OCI-LY3 (cell line): ENCODE measurements around the gene PIGW.

Experiments
- H2AFZ ChIP-seq: fragments of 200-600, 300-600 bp; shearing (Covaris generic); 2 replicates; pipeline ENCODE4 v1.6.0; 2014; ENCODE audit warnings: antibody characterized with exemption, low read depth, low read length
- H3K27ac ChIP-seq: fragments of 200-600, 300-600 bp; sonication (generic); 2 replicates; pipeline ENCODE4 v1.5.1; 2014; ENCODE audit warnings: mild to moderate bottlenecking, low read length, moderate library complexity, mixed read lengths
- H3K27me3 ChIP-seq: fragments of 200-600, 300-600 bp; sonication (generic); 2 replicates; pipeline ENCODE4 v1.6.1; 2014; ENCODE audit warnings: low read depth, low read length, mixed read lengths
- H3K36me3 ChIP-seq: fragments of 200-600, 300-600 bp; sonication (generic); replicated peaks from 2 replicates; pipeline ENCODE3; 2014; ENCODE audit warnings: low read depth, low read length, mixed read lengths
- H3K4me1 ChIP-seq: fragments of 300-600, 200-600 bp; sonication (generic); 2 replicates; pipeline ENCODE4 v1.6.1; 2014; ENCODE audit warnings: low read length, mixed read lengths
- H3K4me2 ChIP-seq: fragments of 200-600, 300-600 bp; sonication (generic); 2 replicates; pipeline ENCODE4 v1.6.1; 2014; ENCODE audit warnings: low read length, mixed read lengths
- H3K4me3 ChIP-seq: fragments of 300-600, 200-600 bp; sonication (generic); 2 replicates; pipeline ENCODE4 v1.5.1; 2014; ENCODE audit warnings: antibody characterized with exemption, mild to moderate bottlenecking, low read length, moderate library complexity
- H3K79me2 ChIP-seq: fragments of 300-600, 200-600 bp; shearing (Covaris generic); 2 replicates; pipeline ENCODE4 v1.6.1; 2014; ENCODE audit warnings: mild to moderate bottlenecking, low read length, mixed read lengths
- H3K9ac ChIP-seq: fragments of 300-600, 200-600 bp; shearing (Covaris generic); 2 replicates; pipeline ENCODE4 v1.6.0; 2014; ENCODE audit warnings: mild to moderate bottlenecking, low read length, moderate library complexity
- H3K9me3 ChIP-seq: fragments of 200-600, 300-600 bp; shearing (Covaris generic); 2 replicates; pipeline ENCODE4 v1.6.1; 2014; ENCODE audit warnings: low read length, mixed read lengths; ENCODE audit not compliant: insufficient read depth
- H4K20me1 ChIP-seq: fragments of 200-600, 300-600 bp; sonication (generic); 2 replicates; pipeline ENCODE4 v1.6.1; 2016; ENCODE audit warnings: low read length, mixed read lengths; ENCODE audit not compliant: insufficient read depth
- EZH2phosphoT487 ChIP-seq: fragments of 200-600 bp; shearing (Covaris generic); IDR thresholded peaks from 2 replicates; pipeline ENCODE4 v1.6.1; 2018; ENCODE audit warnings: antibody characterized with exemption, mixed run types, low read depth
- TF ChIP-seq, protein P1 (sequence below): fragments of 200-600, 300-600 bp; sonication (generic); IDR thresholded peaks from 2 replicates; pipeline ENCODE4 v1.5.1; 2014; ENCODE audit warnings: antibody characterized with exemption, low read length, low read depth

Gene PIGW

DNA sequence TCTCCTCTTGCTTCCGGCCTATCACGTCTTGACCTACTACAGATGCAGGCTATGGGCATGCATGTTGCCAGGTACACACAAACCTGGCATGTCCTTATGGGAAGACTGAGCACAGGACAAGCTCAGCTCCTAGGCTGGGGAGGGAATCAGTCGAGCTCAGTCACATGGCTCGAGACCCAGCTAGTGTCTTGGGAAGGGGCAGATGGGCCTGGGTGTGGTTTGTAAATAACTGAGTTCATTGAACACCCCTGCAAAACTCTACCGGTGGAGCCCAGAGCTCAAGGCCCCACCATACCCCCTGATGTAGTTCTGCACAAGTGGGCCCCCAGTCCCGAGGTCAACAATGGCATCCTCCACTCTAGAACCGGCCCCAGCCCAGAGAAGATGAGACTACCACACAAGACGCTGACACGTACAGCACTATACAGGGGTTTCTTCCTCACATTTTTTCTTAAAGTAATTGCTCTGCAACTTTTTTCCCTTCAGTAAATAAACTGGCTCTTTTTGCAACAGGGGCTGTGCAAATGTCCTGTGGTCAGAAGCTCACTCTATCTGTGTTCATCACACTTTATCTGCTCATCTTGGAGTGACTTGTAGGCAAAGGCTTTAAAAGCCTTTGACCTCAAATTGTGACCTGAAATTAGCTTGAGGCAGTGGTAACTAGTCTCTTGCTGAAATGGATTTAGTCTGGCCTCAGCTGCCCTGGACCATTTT is 25.4 kb upstream of the PIGW start:
- H3K79me2 ChIP-seq, result no peaks in the 10 kb centered on the region
- no peaks in the 10 kb centered on the region for H4K20me1 ChIP-seq
- H3K36me3 ChIP-seq, result peaks cover 5% of the 10 kb centered on the region
- H3K4me2 ChIP-seq, result no peak overlapping the region
- TF ChIP-seq, protein P1, sequence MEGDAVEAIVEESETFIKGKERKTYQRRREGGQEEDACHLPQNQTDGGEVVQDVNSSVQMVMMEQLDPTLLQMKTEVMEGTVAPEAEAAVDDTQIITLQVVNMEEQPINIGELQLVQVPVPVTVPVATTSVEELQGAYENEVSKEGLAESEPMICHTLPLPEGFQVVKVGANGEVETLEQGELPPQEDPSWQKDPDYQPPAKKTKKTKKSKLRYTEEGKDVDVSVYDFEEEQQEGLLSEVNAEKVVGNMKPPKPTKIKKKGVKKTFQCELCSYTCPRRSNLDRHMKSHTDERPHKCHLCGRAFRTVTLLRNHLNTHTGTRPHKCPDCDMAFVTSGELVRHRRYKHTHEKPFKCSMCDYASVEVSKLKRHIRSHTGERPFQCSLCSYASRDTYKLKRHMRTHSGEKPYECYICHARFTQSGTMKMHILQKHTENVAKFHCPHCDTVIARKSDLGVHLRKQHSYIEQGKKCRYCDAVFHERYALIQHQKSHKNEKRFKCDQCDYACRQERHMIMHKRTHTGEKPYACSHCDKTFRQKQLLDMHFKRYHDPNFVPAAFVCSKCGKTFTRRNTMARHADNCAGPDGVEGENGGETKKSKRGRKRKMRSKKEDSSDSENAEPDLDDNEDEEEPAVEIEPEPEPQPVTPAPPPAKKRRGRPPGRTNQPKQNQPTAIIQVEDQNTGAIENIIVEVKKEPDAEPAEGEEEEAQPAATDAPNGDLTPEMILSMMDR, result no peak
- TF ChIP-seq EZH2phosphoT487, result no peak
- H3K9ac ChIP-seq, result no peak overlapping the region
- H3K27ac ChIP-seq, result no peak overlapping the region
- no peaks in the 10 kb centered on the region for H3K4me1 ChIP-seq
- H3K4me3 ChIP-seq, result no peak overlapping the region
- no peaks in the 10 kb centered on the region for H3K9me3 ChIP-seq
- no peaks in the 10 kb centered on the region for H3K27me3 ChIP-seq
- no peak overlapping the region for H2AFZ ChIP-seq

DNA sequence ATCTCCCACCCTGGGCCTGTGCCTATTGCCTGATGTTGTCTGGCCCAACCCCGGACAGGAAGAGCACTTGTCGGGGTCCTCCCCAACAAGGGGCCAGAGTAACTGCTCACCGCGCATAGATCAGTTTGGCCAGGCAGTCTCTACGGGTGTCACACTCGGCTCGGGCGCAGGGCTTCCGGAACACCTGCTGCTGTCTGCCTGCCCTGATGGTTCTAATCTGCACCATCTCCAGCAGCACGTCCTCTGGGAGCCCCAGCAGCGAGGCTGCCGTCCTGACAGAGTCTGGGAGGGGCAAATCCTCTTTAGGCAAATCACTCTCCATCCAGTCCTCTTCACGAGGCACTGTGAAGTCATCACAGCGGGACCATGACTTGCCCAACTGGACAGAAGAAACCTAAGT is 24.2 kb upstream of the PIGW start:
- Histone ChIP-seq H3K4me2 (no peak overlapping the region), H2AFZ (no peak overlapping the region), H4K20me1 (no peaks in the 10 kb centered on the region), H3K27me3 (no peaks in the 10 kb centered on the region), H3K36me3 (peaks cover 7% of the 10 kb centered on the region), H3K79me2 (no peaks in the 10 kb centered on the region), H3K4me1 (no peaks in the 10 kb centered on the region), H3K9me3 (no peaks in the 10 kb centered on the region), H3K27ac (no peak overlapping the region), H3K4me3 (no peak overlapping the region), H3K9ac (no peak overlapping the region)
- no peak for TF ChIP-seq EZH2phosphoT487

DNA sequence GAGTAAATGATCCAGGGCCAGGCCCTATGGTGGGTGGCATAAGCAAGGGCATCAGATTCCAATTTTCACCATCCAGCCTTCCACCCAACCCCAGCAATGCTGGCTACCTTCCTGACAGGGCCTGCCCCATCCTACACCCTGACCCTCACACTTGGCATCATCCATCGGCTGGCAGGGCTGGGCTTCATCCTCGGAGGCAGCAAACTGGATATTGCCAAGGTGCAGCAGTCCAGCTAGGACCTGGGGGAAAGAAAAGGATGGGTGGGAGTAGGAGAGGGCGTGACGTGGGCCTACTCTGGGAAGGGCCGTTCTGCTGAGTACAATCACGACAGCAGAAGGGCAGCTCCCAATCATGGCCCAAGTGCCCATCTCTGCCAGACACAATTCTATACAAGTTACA is 23.6 kb upstream of the PIGW start:
- Histone ChIP-seq H3K4me3 (no peak overlapping the region), H4K20me1 (no peaks in the 10 kb centered on the region), H3K4me2 (no peak overlapping the region), H2AFZ (no peak overlapping the region), H3K36me3 (peaks cover 4% of the 10 kb centered on the region), H3K9me3 (no peaks in the 10 kb centered on the region), H3K9ac (no peak overlapping the region), H3K4me1 (no peaks in the 10 kb centered on the region), H3K27ac (no peak overlapping the region), H3K27me3 (no peaks in the 10 kb centered on the region), H3K79me2 (no peaks in the 10 kb centered on the region)
- TF ChIP-seq, protein P1, result no peak
- no peak for TF ChIP-seq EZH2phosphoT487

- Histone ChIP-seq H3K27ac (no peak overlapping the region), H3K9ac (no peak overlapping the region), H3K4me3 (no peak overlapping the region), H3K36me3 (peaks cover 3% of the 10 kb centered on the region), H3K79me2 (no peaks in the 10 kb centered on the region), H3K9me3 (no peaks in the 10 kb centered on the region), H3K4me1 (no peaks in the 10 kb centered on the region), H4K20me1 (no peaks in the 10 kb centered on the region), H2AFZ (no peak overlapping the region), H3K27me3 (no peaks in the 10 kb centered on the region), H3K4me2 (no peak overlapping the region)
- TF ChIP-seq EZH2phosphoT487, result no peak
- TF ChIP-seq, protein P1, result no peak
Observed at GRCh38 chr17:36512641-36513040, 22.1 kb upstream of the PIGW start.
